OCI-LY7 (cell line): ENCODE data around the gene DCTN1. TPM values are rescaled to one million over a fixed set of nuclear protein-coding genes. Genes with fewer than 3 reads are reported as not detected.

Source experiments
- BruUV-seq: library from RNA; stranded (reverse); fragments of 400-500 nt; replicated peaks from 2 replicates; lab custom pipeline; 2021; lab: Mats Ljungman, UMichigan
- CTCF ChIA-PET: fragments of 300-600 bp; sonication (Branson Sonifier 250); formaldehyde crosslinking; loops from one replicate; lab custom pipeline; 2022; ENCODE audit warnings: antibody characterized with exemption; ENCODE audit not compliant: unreplicated experiment; lab: Charles Lee
- POLR2A ChIA-PET: fragments of 300-600 bp; sonication (Branson Sonifier 250); formaldehyde crosslinking; loops from one replicate; lab custom pipeline; 2022; ENCODE audit warnings: antibody characterized with exemption; lab: Charles Lee
- DNase-seq: peaks from one replicate; pipeline ENCODE4 v3.0.0-alpha.2; 2015; ENCODE audit warnings: low spot score
- H2AFZ ChIP-seq: fragments of 200-600 bp; sonication (generic), shearing (Covaris generic); 2 replicates; pipeline ENCODE4 v1.6.1; 2014; ENCODE audit warnings: mild to moderate bottlenecking, antibody characterized with exemption, low read length, moderate library complexity
- H3K27ac ChIP-seq: fragments of 200-600 bp; sonication (generic); 2 replicates; pipeline ENCODE4 v1.5.1; 2014; ENCODE audit warnings: mixed run types, low read depth, mild to moderate bottlenecking, moderate library complexity, low read length, inconsistent platforms; ENCODE audit not compliant: poor library complexity, severe bottlenecking
- H3K36me3 ChIP-seq: fragments of 200-600 bp; sonication (generic); 2 replicates; pipeline ENCODE4 v1.6.1; 2014; ENCODE audit warnings: mild to moderate bottlenecking, antibody characterized with exemption, low read length, moderate library complexity, mixed read lengths; ENCODE audit not compliant: insufficient read depth
- H3K4me1 ChIP-seq: fragments of 200-600 bp; sonication (generic); 2 replicates; pipeline ENCODE4 v1.5.1; 2014; ENCODE audit warnings: mild to moderate bottlenecking, low read length; ENCODE audit not compliant: insufficient read depth, poor library complexity, severe bottlenecking
- H3K4me2 ChIP-seq: fragments of 200-600 bp; sonication (generic); 2 replicates; pipeline ENCODE4 v1.6.1; 2014; ENCODE audit warnings: mild to moderate bottlenecking, low read length
- H3K4me3 ChIP-seq: fragments of 200-600 bp; sonication (generic); 2 replicates; pipeline ENCODE4 v1.5.1; 2014; ENCODE audit warnings: mild to moderate bottlenecking, low read depth, low read length; ENCODE audit not compliant: poor library complexity, severe bottlenecking
- H3K79me2 ChIP-seq: fragments of 200-600 bp; sonication (generic); 2 replicates; pipeline ENCODE4 v1.6.1; 2016; ENCODE audit warnings: low read depth, mild to moderate bottlenecking, low read length, moderate library complexity, mixed read lengths; ENCODE audit not compliant: insufficient read depth
- H3K9me2 ChIP-seq: fragments of 200-600 bp; sonication (generic); 2 replicates; pipeline ENCODE4 v1.6.1; 2016; ENCODE audit warnings: mild to moderate bottlenecking, low read length, mixed read lengths; ENCODE audit not compliant: insufficient read depth
- H3K9me3 ChIP-seq: fragments of 200-600 bp; sonication (generic); 2 replicates; pipeline ENCODE4 v1.6.1; 2014; ENCODE audit warnings: mild to moderate bottlenecking, mixed run types, low read length, mixed read lengths
- H4K20me1 ChIP-seq: fragments of 200-600 bp; sonication (generic); 2 replicates; pipeline ENCODE4 v1.6.1; 2014; ENCODE audit warnings: mild to moderate bottlenecking, antibody characterized with exemption, low read length, moderate library complexity, mixed read lengths; ENCODE audit not compliant: insufficient read depth
- EZH2phosphoT487 ChIP-seq: fragments of 200-600 bp; sonication (generic); IDR thresholded peaks from 2 replicates; pipeline ENCODE4 v1.6.1; 2018; ENCODE audit warnings: low read depth, borderline replicate concordance, mild to moderate bottlenecking, mixed run types, antibody characterized with exemption, low read length, moderate library complexity, mixed read lengths
- intact Hi-C: fragments of 100-400 bp; cut with micrococcal nuclease; formaldehyde crosslinking; loops from one replicate; pipeline ENCODE4 v1.10.0; 2022; ENCODE audit not compliant: unreplicated experiment
- total RNA-seq, 2 experiments: library from RNA; depleted of rRNA in 1 of 2; stranded (reverse); fragments of >200 nt in 1 of 2; shearing (Covaris generic) in 1 of 2; gene quantifications; 2 replicates each; pipeline ENCODE4 v1.2.3, GENCODE V29; 2014 to 2022
- TF ChIP-seq, protein P1 (sequence below): fragments of 200-600 bp; sonication (generic); conservative IDR thresholded peaks from 2 replicates; pipeline ENCODE4 v1.5.1; 2014; ENCODE audit warnings: mild to moderate bottlenecking, antibody characterized with exemption, low read length, moderate library complexity, mixed read lengths

DCTN1 gene
- total RNA-seq, 2 experiments from 2014 or later = 45.5 to 100 TPM

DNA sequence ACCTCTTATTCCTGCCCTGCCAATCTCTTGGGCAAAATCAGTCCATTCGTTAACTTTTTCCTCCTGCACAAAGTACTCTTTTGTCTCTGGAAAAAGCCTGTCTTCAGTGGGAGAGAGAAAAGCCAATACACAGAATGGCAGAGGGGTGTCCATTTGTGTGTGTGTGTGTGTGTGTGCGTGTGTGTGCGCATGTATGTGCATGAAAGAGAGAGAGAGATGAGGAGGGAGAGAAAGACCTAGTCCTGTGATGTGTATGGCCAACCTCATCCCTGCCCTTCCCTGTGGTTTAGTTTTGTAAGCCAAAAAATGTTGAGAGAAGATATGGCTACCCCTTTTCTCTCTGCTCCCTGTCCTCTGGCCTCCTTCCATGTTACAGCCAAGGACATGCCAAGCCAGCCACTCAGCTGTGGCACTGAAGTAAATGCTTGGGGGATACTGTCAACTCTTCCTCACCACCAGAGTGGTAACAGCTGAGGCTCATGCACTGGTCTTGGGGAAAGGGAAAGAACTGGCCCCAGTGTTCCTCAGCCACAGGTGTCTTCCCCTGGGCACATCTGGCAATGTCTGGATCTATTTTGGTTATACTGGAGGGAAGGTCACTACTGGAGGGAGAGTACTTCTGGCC lies 47.4 kb downstream of the DCTN1 start:
- intact Hi-C loops = loop anchor here (10.0 kb wide), 1 partner anchor 188 kb away; the partner anchor contains the start of gene BOLA3
- H2AFZ ChIP-seq = no peak overlapping the region
- ChIA-PET POLR2A (no interaction called here), CTCF (no interaction called here)
- no peak overlapping the region for H3K4me2 ChIP-seq
- no peaks in the 10 kb centered on the region for H4K20me1 ChIP-seq
- TF ChIP-seq EZH2phosphoT487 = no peak
- TF ChIP-seq, protein P1, sequence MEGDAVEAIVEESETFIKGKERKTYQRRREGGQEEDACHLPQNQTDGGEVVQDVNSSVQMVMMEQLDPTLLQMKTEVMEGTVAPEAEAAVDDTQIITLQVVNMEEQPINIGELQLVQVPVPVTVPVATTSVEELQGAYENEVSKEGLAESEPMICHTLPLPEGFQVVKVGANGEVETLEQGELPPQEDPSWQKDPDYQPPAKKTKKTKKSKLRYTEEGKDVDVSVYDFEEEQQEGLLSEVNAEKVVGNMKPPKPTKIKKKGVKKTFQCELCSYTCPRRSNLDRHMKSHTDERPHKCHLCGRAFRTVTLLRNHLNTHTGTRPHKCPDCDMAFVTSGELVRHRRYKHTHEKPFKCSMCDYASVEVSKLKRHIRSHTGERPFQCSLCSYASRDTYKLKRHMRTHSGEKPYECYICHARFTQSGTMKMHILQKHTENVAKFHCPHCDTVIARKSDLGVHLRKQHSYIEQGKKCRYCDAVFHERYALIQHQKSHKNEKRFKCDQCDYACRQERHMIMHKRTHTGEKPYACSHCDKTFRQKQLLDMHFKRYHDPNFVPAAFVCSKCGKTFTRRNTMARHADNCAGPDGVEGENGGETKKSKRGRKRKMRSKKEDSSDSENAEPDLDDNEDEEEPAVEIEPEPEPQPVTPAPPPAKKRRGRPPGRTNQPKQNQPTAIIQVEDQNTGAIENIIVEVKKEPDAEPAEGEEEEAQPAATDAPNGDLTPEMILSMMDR = no peak
- H3K9me3 ChIP-seq = no peaks in the 10 kb centered on the region
- H3K36me3 ChIP-seq = no peaks in the 10 kb centered on the region
- no peak overlapping the region for H3K27ac ChIP-seq
- H3K9me2 ChIP-seq = no peaks in the 10 kb centered on the region
- DNase-seq = no peak
- H3K4me1 ChIP-seq = no peaks in the 10 kb centered on the region
- H3K79me2 ChIP-seq = no peaks in the 10 kb centered on the region
- H3K4me3 ChIP-seq = no peak overlapping the region
- no TSS peak for BruUV-seq

DNA sequence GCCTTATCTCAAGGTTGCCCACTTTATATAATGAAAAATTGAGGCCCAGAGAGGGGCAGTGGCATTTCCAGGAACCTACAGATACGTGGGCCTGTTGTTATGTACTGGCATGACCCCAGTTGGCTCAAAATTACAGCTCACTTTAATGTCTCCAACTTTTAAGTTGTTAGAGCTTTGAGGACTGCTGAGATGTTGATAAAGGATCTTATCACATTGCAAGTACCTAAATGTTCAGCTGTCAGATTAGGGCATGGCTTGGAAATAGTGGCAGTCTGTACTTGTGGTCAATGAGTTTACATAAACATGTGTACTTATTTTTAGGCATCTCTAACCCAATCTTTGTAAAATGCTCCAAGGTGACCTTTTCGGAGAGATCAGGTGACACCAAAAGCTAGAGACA lies 51.5 kb downstream of the DCTN1 start:
- Histone ChIP-seq H3K9me2 (no peaks in the 10 kb centered on the region), H3K9me3 (no peaks in the 10 kb centered on the region), H3K79me2 (no peaks in the 10 kb centered on the region), H2AFZ (no peak overlapping the region), H3K4me1 (no peaks in the 10 kb centered on the region), H4K20me1 (no peaks in the 10 kb centered on the region), H3K4me3 (no peak overlapping the region), H3K36me3 (no peaks in the 10 kb centered on the region), H3K4me2 (no peak overlapping the region), H3K27ac (no peak overlapping the region)
- intact Hi-C loops = no loop called here
- DNase-seq = no peak
- CTCF ChIA-PET = no interaction called here
- no TSS peak for BruUV-seq
- no peak for TF ChIP-seq EZH2phosphoT487
- TF ChIP-seq, protein P1 = no peak
- POLR2A ChIA-PET = interaction anchor here (1.0 kb wide), 1 partner anchor 79 kb away, joined by 3 read pairs; no protein-coding TSS in a partner anchor

GRCh38 chr2:74328074-74328473 lies 52.0 kb downstream of the DCTN1 start:
- no peaks in the 10 kb centered on the region for H3K9me3 ChIP-seq
- no peak overlapping the region for H2AFZ ChIP-seq
- H3K4me2 ChIP-seq = no peak overlapping the region
- CTCF ChIA-PET = interaction anchor here (0.5 kb wide), 1 partner anchor 13 kb away, joined by 3 read pairs; no protein-coding TSS in a partner anchor
- H3K4me3 ChIP-seq = no peak overlapping the region
- no TSS peak for BruUV-seq
- H4K20me1 ChIP-seq = no peaks in the 10 kb centered on the region
- no peak for TF ChIP-seq EZH2phosphoT487
- TF ChIP-seq, protein P1 = no peak
- no peak for DNase-seq
- H3K79me2 ChIP-seq = no peaks in the 10 kb centered on the region
- no peaks in the 10 kb centered on the region for H3K9me2 ChIP-seq
- intact Hi-C loops = no loop called here
- H3K4me1 ChIP-seq = no peaks in the 10 kb centered on the region
- H3K36me3 ChIP-seq = no peaks in the 10 kb centered on the region
- POLR2A ChIA-PET = interaction anchor here (1.0 kb wide), 1 partner anchor 79 kb away, joined by 3 read pairs; no protein-coding TSS in a partner anchor
- H3K27ac ChIP-seq = no peak overlapping the region
